Breast epithelium (tissue), 4 donors: ENCODE data around the gene HOXB6. TPM values are rescaled to one million over a fixed set of nuclear protein-coding genes. Genes with fewer than 3 reads are reported as not detected.
A peak's percentile ranks its signal among the peaks of the same experiment; 100 is the strongest.

Experiments
- DNase-seq, 2 donors: peaks; one replicate each; pipeline ENCODE4 v3.0.0-alpha.2; 2019; ENCODE audit warnings: low spot score in 2 of 2
- H3K27ac ChIP-seq, 2 donors: fragments of 200-600 bp; sonication (generic) in 1 of 2; one replicate each; pipeline ENCODE4 v1.5.1; 2016 to 2019; ENCODE audit warnings: mild to moderate bottlenecking in 1 of 2
- H3K27me3 ChIP-seq, 2 donors: fragments of 200-600 bp; sonication (generic) in 1 of 2; one replicate each; pipeline versions ENCODE4 v1.5.1 to v1.6.0; 2017 to 2019; ENCODE audit warnings: control low read depth in 1 of 2, mild to moderate bottlenecking in 1 of 2
- H3K36me3 ChIP-seq: fragments of 200-600 bp; one replicate; pipeline ENCODE4 v1.5.1; 2019
- H3K4me1 ChIP-seq, 2 donors: fragments of 200-600 bp; sonication (generic); one replicate each; pipeline ENCODE4 v1.5.1; 2016 to 2019; ENCODE audit warnings: control low read depth in 1 of 2
- H3K4me3 ChIP-seq, 3 donors: fragments of 200-600 bp; sonication (generic); 1 replicate in 2 of 3; 2 replicates in 1 of 3; pipeline ENCODE4 v1.5.1; 2016 to 2019; ENCODE audit warnings: mild to moderate bottlenecking in 3 of 3, moderate library complexity in 2 of 3
- H3K9me3 ChIP-seq, 2 donors: fragments of 200-600 bp; sonication (generic) in 1 of 2; one replicate each; pipeline ENCODE4 v1.5.1; 2016 to 2019; ENCODE audit warnings: control low read depth in 1 of 2
- POLR2A ChIP-seq: fragments of 450-650 bp; IDR thresholded peaks from one replicate; pipeline ENCODE4 v1.6.1; 2016; ENCODE audit warnings: antibody characterized with exemption, mild to moderate bottlenecking, moderate library complexity
- POLR2AphosphoS5 ChIP-seq, 3 donors: sonication (generic); formaldehyde crosslinking; IDR thresholded peaks; one replicate each; pipeline ENCODE4 v1.6.1; 2017; ENCODE audit warnings: antibody characterized with exemption in 3 of 3
- intact Hi-C: fragments of 100-400 bp; cut with DNase I; formaldehyde crosslinking; loops from one replicate; pipeline ENCODE4 v1.15.1; 2023; ENCODE audit warnings: low total_unique reads
- total RNA-seq, 3 donors: library from RNA; depleted of rRNA; stranded (reverse); fragments of >200 nt; gene quantifications; one replicate each; pipeline ENCODE4 v1.1.0, GENCODE V29; 2016
- TF ChIP-seq, protein P1 (sequence below), 3 donors: fragments of 450-650 bp; IDR thresholded peaks; one replicate each; pipeline ENCODE4 v1.5.1; 2016 to 2017; ENCODE audit warnings: antibody characterized with exemption in 3 of 3, mild to moderate bottlenecking in 3 of 3, moderate library complexity in 3 of 3

The HOXB6 gene
- total RNA-seq, 3 donors from 2014 or later, result 1.0 to 24.9 (median 18.2) TPM

DNA sequence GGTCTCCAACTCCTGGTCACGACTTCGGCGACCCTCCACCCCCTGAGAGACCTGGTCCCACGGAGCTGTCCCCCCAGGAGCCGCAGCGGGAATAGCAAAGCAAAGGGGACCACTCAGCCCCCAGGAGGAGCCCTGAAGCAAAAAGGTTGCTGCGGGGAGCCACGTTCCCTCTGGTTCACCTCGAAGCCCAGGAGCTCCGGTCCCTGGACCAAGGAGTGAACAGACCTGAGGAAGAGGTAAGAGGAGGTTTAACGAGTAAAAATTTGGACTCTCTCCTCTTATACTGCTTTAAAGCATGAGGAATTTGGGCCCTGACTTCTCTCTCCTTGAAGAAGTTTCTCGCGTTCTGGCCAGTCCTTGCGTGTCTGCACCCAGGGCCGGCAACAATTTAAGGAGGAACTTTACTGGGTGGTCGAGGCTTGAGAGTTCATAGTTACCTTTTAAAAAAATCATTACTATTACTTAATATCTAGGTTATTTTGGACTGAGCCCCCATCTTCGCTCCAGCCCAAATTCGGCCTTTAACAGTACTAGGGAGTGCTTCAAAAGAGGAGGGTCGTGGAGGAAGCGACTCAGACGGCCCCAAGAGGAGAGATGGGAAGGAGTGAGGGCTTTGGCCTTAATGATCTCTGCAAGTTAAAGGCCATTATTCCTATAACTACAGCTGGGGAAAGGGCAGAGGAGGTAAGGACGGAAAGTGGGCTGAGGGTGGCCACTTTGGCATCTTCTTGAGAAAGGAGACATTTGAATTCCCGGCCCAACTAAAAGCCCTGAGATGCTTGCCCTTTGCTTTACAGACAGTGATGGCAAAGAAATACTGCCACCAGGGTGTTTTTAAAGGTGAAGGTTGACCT is 38.3 kb upstream of the HOXB6 start:
- H3K4me3 ChIP-seq, result no peak overlapping the region
- H3K27me3 ChIP-seq, result peaks cover 21 to 99% of the 10 kb centered on the region in 2 donors
- intact Hi-C loops, result no loop called here
- H3K4me1 ChIP-seq, result peaks cover 0 to 3% of the 10 kb centered on the region in 2 donors
- H3K9me3 ChIP-seq, result no peaks in the 10 kb centered on the region
- H3K27ac ChIP-seq, result no peak overlapping the region
- no peak for DNase-seq
- TF ChIP-seq POLR2AphosphoS5 (IDR thresholded peaks at IDR 0.05), result no peak
- TF ChIP-seq POLR2A, result no peak
- TF ChIP-seq, protein P1, sequence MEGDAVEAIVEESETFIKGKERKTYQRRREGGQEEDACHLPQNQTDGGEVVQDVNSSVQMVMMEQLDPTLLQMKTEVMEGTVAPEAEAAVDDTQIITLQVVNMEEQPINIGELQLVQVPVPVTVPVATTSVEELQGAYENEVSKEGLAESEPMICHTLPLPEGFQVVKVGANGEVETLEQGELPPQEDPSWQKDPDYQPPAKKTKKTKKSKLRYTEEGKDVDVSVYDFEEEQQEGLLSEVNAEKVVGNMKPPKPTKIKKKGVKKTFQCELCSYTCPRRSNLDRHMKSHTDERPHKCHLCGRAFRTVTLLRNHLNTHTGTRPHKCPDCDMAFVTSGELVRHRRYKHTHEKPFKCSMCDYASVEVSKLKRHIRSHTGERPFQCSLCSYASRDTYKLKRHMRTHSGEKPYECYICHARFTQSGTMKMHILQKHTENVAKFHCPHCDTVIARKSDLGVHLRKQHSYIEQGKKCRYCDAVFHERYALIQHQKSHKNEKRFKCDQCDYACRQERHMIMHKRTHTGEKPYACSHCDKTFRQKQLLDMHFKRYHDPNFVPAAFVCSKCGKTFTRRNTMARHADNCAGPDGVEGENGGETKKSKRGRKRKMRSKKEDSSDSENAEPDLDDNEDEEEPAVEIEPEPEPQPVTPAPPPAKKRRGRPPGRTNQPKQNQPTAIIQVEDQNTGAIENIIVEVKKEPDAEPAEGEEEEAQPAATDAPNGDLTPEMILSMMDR (IDR thresholded peaks at IDR 0.05), result no peak
- H3K36me3 ChIP-seq, result no peaks in the 10 kb centered on the region

DNA sequence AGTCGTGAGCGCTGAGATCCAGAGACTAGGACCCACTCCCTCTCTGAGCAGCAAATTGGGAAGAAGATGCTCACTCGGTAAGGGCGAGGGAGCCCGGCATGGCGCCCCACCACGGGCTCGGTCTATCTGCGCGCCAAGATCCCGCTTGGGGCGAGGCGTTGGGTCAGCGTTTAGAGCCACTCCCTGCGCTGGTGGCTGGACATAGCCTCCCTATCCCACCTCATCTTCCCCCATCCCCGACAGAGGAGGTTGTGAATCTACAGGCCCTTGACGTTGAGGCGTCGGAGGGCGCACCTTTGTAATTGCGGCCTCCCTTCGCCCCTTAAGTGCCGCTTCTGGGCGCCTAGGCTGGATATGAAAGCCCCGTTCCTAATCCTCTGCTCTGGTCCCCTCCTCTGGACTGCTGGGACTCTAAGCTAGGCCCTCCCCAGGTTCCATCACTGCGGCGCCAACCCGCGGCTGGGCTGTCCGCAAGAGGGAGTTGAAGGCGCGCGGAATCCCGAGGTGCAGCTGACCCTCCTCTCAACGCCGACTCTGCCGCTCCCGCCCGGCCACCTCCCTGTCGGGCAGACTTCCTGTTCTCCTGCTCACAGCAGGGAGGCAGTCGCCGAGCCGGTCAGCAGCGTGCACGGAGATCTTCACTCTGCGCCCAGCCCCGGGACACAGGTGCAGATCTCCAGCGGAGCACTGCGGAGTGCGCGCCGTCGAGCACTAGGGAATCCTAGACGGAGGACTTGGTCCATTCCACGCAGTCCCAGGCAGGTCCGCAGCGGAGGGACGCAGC is 37.5 kb upstream of the HOXB6 start:
- H3K9me3 ChIP-seq, result no peaks in the 10 kb centered on the region
- no peaks in the 10 kb centered on the region for H3K36me3 ChIP-seq
- intact Hi-C loops, result no loop called here
- no peak overlapping the region for H3K27ac ChIP-seq
- H3K27me3 ChIP-seq, result peaks cover 21 to 99% of the 10 kb centered on the region in 2 donors
- peaks cover 0 to 2% of the 10 kb centered on the region in 2 donors for H3K4me1 ChIP-seq
- DNase-seq, result no peak
- TF ChIP-seq, protein P1 (IDR thresholded peaks at IDR 0.05), result no peak
- TF ChIP-seq POLR2A, result no peak
- TF ChIP-seq POLR2AphosphoS5 (IDR thresholded peaks at IDR 0.05), result no peak
- H3K4me3 ChIP-seq, result peak overlapping the region in 1 of 3 donors; percentile 25

DNA sequence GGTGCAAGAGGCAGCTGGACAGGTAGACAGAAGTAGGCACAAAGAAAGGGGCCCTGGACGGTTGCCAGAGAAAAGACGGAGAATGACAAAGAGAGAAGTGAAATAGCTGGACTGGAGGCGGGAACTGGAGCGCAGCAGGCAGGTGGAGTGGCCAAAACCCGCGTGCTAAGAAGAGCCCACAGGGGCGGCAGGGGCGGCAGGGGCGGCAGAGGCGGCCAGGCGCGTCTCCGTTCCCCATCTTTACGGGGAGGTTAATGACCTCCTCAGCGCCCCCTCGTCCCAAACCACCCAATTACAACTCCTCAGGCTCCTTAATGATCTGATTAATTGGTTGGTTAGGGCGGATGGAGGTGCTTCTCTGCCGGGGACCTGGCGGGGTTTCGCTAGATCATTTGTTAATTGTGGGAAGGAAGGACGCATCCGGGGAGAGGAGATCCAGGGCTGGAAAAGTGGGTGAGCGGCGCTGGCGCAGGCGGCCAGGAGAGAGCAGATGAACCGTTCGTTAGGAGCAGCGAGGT is 36.8 kb upstream of the HOXB6 start:
- no peak for DNase-seq
- TF ChIP-seq POLR2AphosphoS5 (IDR thresholded peaks at IDR 0.05) (no peak), POLR2A (no peak)
- TF ChIP-seq, protein P1 (IDR thresholded peaks at IDR 0.05), result no peak
- Histone ChIP-seq H3K27ac (no peak overlapping the region), H3K4me3 (no peak overlapping the region), H3K27me3 (peaks cover 19 to 99% of the 10 kb centered on the region in 2 donors), H3K9me3 (no peaks in the 10 kb centered on the region), H3K36me3 (no peaks in the 10 kb centered on the region), H3K4me1 (no peaks in the 10 kb centered on the region)
- intact Hi-C loops, result no loop called here

DNA sequence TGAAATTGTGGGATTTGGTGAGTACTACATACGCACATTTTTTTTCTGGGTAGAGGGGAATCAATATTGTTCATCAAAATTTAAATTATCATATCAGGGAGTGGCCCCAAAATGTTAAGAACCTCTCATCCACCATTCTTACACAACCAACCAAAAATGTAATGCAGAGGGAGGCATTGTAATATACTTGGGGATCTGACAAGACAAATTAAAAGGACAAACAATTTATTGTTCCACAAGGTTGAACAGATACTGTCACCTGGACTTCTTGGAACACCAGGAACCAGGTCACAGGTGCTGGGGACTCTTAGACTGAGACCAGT is 36.0 kb upstream of the HOXB6 start:
- H3K36me3 ChIP-seq, result no peaks in the 10 kb centered on the region
- H3K4me3 ChIP-seq, result no peak overlapping the region
- peaks cover 13 to 99% of the 10 kb centered on the region in 2 donors for H3K27me3 ChIP-seq
- no peak overlapping the region for H3K27ac ChIP-seq
- DNase-seq, result no peak
- TF ChIP-seq POLR2AphosphoS5 (IDR thresholded peaks at IDR 0.05), result no peak
- TF ChIP-seq, protein P1 (IDR thresholded peaks at IDR 0.05), result no peak
- TF ChIP-seq POLR2A, result no peak
- H3K4me1 ChIP-seq, result no peaks in the 10 kb centered on the region
- H3K9me3 ChIP-seq, result no peaks in the 10 kb centered on the region
- intact Hi-C loops, result no loop called here
